HL-60 (cell line): ENCODE measurements around the gene ZFP3.

Experiments used
- CTCF ChIP-seq: IDR thresholded peaks from one replicate; pipeline ENCODE4 v1.5.1; 2011; ENCODE audit warnings: low read length, control low read depth, inconsistent platforms; ENCODE audit not compliant: insufficient read depth
- POLR2AphosphoS5 ChIP-seq: IDR thresholded peaks from 2 replicates; pipeline ENCODE4 v1.6.1; 2012; ENCODE audit warnings: low read depth

GRCh38 chr17:5068236-5068635 is 10.0 kb upstream of the ZFP3 start:
- no peak for TF ChIP-seq CTCF
- no peak for TF ChIP-seq POLR2AphosphoS5
